ENCODE results near the gene CIPC.

CIPC gene

GRCh38 chr14:77103951-77104350, 5.9 kb downstream of the CIPC start:
- no peak for DNase-seq (ENCODE audit: low read depth)

- no peak for DNase-seq (ENCODE audit: low read depth)
Measured at GRCh38 chr14:77104393-77104792, 6.3 kb downstream of the CIPC start.

GRCh38 chr14:77105145-77105939, 7.3 kb downstream of the CIPC start:
- DNase-seq (ENCODE audit: low read depth): no peak

GRCh38 chr14:77106666-77107065, 8.6 kb downstream of the CIPC start:
- no peak for DNase-seq (ENCODE audit: low read depth)

- no peak for DNase-seq (ENCODE audit: low read depth)
Measured at GRCh38 chr14:77107228-77107627, 9.2 kb downstream of the CIPC start.

GRCh38 chr14:77108753-77109152, 10.7 kb downstream of the CIPC start:
- DNase-seq (ENCODE audit: low read depth): no peak

GRCh38 chr14:77109656-77110055, 11.6 kb downstream of the CIPC start:
- DNase-seq (ENCODE audit: low read depth): no peak

GRCh38 chr14:77110286-77110685, 12.2 kb downstream of the CIPC start:
- DNase-seq (ENCODE audit: low read depth): no peak

- DNase-seq (ENCODE audit: low read depth): no peak
Measured at GRCh38 chr14:77111021-77111420, 13.0 kb downstream of the CIPC start.

- no peak for DNase-seq (ENCODE audit: low read depth)
Measured at GRCh38 chr14:77113644-77114043, 15.6 kb downstream of the CIPC start.

GRCh38 chr14:77114609-77115008, 16.6 kb downstream of the CIPC start:
- no peak for DNase-seq (ENCODE audit: low read depth)

GRCh38 chr14:77116172-77116817, 18.2 kb downstream of the CIPC start:
- DNase-seq (ENCODE audit: low read depth): no peak

GRCh38 chr14:77119851-77120250, 21.8 kb downstream of the CIPC start:
- no peak for DNase-seq (ENCODE audit: low read depth)

GRCh38 chr14:77120771-77121743, 23.0 kb downstream of the CIPC start:
- no peak for DNase-seq (ENCODE audit: low read depth)

- no peak for DNase-seq (ENCODE audit: low read depth)
Measured at GRCh38 chr14:77122526-77123125, 24.6 kb downstream of the CIPC start.

GRCh38 chr14:77123381-77124325, 25.6 kb downstream of the CIPC start:
- DNase-seq (ENCODE audit: low read depth): no peak

- no peak for DNase-seq (ENCODE audit: low read depth)
Measured at GRCh38 chr14:77124345-77125280, 26.6 kb downstream of the CIPC start.

GRCh38 chr14:77125281-77125801, 27.3 kb downstream of the CIPC start:
- DNase-seq (ENCODE audit: low read depth): no peak

GRCh38 chr14:77125823-77126325, 27.8 kb downstream of the CIPC start:
- DNase-seq (ENCODE audit: low read depth): no peak
